GM19372 (cell line): Measurements from ENCODE around the gene C11orf65.
"Not testable (repeated sequence)": the region's sequence is repeated elsewhere in the genome, so short reads cannot be mapped to it uniquely, and the experiment has no call there.

Experiments used
- ATAC-seq: cut with Tn5 transposase; IDR thresholded peaks from one replicate; pipeline ENCODE4 v1.9.1; 2021; ENCODE audit warnings: mild to moderate bottlenecking, low read depth, moderate library complexity; ENCODE audit not compliant: unreplicated experiment

C11orf65 gene

GRCh38 chr11:108474664-108475463, 7.5 kb upstream of the C11orf65 start:
- no peak for ATAC-seq

GRCh38 chr11:108472681-108473080, 5.4 kb upstream of the C11orf65 start:
- ATAC-seq, result no peak

- no peak for ATAC-seq
Observed at GRCh38 chr11:108468478-108468864, 1.1 kb upstream of the C11orf65 start.

GRCh38 chr11:108466405-108466804, 924 bp downstream of the C11orf65 start:
- no peak for ATAC-seq

- ATAC-seq, result no peak
Observed at GRCh38 chr11:108453207-108453835, 14.0 kb downstream of the C11orf65 start.

GRCh38 chr11:108441445-108441844, 25.9 kb downstream of the C11orf65 start:
- ATAC-seq, result not testable (repeated sequence)

GRCh38 chr11:108436594-108436993, 30.7 kb downstream of the C11orf65 start:
- no peak for ATAC-seq

GRCh38 chr11:108435066-108435465, 32.3 kb downstream of the C11orf65 start:
- no peak for ATAC-seq

GRCh38 chr11:108432783-108433182, 34.5 kb downstream of the C11orf65 start:
- no peak for ATAC-seq

GRCh38 chr11:108431997-108432396, 35.3 kb downstream of the C11orf65 start:
- ATAC-seq, result no peak

- ATAC-seq, result no peak
Observed at GRCh38 chr11:108431370-108431769, 36.0 kb downstream of the C11orf65 start.

GRCh38 chr11:108417551-108417950, 49.8 kb downstream of the C11orf65 start:
- not testable (repeated sequence) for ATAC-seq

GRCh38 chr11:108414958-108415357, 52.4 kb downstream of the C11orf65 start:
- no peak for ATAC-seq

- no peak for ATAC-seq
Observed at GRCh38 chr11:108405706-108406105, 61.6 kb downstream of the C11orf65 start.

GRCh38 chr11:108403052-108403451, 64.3 kb downstream of the C11orf65 start:
- no peak for ATAC-seq

GRCh38 chr11:108402241-108402640, 65.1 kb downstream of the C11orf65 start:
- ATAC-seq, result no peak

GRCh38 chr11:108398439-108398838, 68.9 kb downstream of the C11orf65 start:
- ATAC-seq, result no peak

- not testable (repeated sequence) for ATAC-seq
Observed at GRCh38 chr11:108396672-108397071, 70.7 kb downstream of the C11orf65 start.

GRCh38 chr11:108394744-108395284, 72.5 kb downstream of the C11orf65 start:
- no peak for ATAC-seq

- no peak for ATAC-seq
Observed at GRCh38 chr11:108393046-108393445, 74.3 kb downstream of the C11orf65 start.

GRCh38 chr11:108392353-108392752, 75.0 kb downstream of the C11orf65 start:
- ATAC-seq, result no peak

- ATAC-seq, result no peak
Observed at GRCh38 chr11:108388576-108388975, 78.8 kb downstream of the C11orf65 start.
